PC-3 (cell line): Measurements from ENCODE around the gene CELA3A.
"Not testable (repeated sequence)": the region's sequence is repeated elsewhere in the genome, so short reads cannot be mapped to it uniquely, and the experiment has no call there.

ENCODE experiments used
- EZH2phosphoT487 ChIP-seq: fragments of 300-600 bp; sonication (generic); IDR thresholded peaks from 2 replicates; pipeline ENCODE4 v1.6.1; 2018; ENCODE audit warnings: mild to moderate bottlenecking, antibody characterized with exemption, low read length, borderline replicate concordance
- TF ChIP-seq, protein P1 (sequence below): fragments of 300-600 bp; sonication (generic); conservative IDR thresholded peaks from 2 replicates; pipeline ENCODE4 v1.5.1; 2017; ENCODE audit warnings: antibody characterized with exemption, low read depth, mild to moderate bottlenecking, low read length

DNA sequence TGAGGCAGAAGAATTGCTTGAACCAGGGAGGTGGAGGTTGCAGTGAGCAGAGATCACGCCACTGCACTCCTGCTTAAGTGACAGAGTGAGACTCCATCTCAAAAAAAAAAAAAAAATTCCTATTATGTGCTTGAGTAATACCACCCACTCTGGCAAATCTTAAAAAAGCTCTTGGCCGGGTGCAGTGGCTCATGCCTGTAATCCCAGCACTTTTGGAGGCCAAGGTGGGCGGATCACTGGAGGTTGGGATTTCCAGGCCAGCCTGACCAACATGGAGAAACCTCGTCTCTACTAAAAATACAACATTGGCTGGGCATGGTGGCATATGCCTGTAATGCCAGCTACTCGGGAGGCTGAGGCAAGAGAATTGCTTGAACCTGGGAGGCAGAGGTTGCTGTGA lies 33.4 kb downstream of the CELA3A start:
- TF ChIP-seq, protein P1, sequence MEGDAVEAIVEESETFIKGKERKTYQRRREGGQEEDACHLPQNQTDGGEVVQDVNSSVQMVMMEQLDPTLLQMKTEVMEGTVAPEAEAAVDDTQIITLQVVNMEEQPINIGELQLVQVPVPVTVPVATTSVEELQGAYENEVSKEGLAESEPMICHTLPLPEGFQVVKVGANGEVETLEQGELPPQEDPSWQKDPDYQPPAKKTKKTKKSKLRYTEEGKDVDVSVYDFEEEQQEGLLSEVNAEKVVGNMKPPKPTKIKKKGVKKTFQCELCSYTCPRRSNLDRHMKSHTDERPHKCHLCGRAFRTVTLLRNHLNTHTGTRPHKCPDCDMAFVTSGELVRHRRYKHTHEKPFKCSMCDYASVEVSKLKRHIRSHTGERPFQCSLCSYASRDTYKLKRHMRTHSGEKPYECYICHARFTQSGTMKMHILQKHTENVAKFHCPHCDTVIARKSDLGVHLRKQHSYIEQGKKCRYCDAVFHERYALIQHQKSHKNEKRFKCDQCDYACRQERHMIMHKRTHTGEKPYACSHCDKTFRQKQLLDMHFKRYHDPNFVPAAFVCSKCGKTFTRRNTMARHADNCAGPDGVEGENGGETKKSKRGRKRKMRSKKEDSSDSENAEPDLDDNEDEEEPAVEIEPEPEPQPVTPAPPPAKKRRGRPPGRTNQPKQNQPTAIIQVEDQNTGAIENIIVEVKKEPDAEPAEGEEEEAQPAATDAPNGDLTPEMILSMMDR, result not testable (repeated sequence)
- TF ChIP-seq EZH2phosphoT487, result not testable (repeated sequence)
